ENCODE data around the gene PTPN1.

DNA sequence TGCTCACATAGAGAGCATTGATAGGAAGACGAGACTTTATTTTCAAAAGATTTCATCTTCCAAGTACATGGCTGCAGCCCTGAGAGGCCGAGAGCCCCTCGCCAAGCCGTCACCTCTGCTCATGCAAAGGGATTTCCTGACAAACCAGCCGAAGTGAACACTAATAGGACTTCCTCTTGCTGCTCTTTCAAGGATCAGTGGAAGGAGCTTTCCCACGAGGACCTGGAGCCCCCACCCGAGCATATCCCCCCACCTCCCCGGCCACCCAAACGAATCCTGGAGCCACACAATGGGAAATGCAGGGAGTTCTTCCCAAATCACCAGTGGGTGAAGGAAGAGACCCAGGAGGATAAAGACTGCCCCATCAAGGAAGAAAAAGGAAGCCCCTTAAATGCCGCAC lies 69.3 kb downstream of the PTPN1 start:
- no peak for TF ChIP-seq EZH2phosphoT487 (IDR thresholded peaks at IDR 0.05; ENCODE audit: unreplicated experiment)
- TF ChIP-seq, protein P1, sequence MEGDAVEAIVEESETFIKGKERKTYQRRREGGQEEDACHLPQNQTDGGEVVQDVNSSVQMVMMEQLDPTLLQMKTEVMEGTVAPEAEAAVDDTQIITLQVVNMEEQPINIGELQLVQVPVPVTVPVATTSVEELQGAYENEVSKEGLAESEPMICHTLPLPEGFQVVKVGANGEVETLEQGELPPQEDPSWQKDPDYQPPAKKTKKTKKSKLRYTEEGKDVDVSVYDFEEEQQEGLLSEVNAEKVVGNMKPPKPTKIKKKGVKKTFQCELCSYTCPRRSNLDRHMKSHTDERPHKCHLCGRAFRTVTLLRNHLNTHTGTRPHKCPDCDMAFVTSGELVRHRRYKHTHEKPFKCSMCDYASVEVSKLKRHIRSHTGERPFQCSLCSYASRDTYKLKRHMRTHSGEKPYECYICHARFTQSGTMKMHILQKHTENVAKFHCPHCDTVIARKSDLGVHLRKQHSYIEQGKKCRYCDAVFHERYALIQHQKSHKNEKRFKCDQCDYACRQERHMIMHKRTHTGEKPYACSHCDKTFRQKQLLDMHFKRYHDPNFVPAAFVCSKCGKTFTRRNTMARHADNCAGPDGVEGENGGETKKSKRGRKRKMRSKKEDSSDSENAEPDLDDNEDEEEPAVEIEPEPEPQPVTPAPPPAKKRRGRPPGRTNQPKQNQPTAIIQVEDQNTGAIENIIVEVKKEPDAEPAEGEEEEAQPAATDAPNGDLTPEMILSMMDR (conservative IDR thresholded peaks at IDR 0.05; ENCODE audit: low read depth in 2 of 2) = no peak
- no peak for TF ChIP-seq EZH2 (IDR thresholded peaks at IDR 0.05; ENCODE audit: low read depth, unreplicated experiment)
- TF ChIP-seq CREB1 (CRISPR knock-in tag; IDR thresholded peaks at IDR 0.05; ENCODE audit: low read depth) = no peak
- TF ChIP-seq, protein P2, sequence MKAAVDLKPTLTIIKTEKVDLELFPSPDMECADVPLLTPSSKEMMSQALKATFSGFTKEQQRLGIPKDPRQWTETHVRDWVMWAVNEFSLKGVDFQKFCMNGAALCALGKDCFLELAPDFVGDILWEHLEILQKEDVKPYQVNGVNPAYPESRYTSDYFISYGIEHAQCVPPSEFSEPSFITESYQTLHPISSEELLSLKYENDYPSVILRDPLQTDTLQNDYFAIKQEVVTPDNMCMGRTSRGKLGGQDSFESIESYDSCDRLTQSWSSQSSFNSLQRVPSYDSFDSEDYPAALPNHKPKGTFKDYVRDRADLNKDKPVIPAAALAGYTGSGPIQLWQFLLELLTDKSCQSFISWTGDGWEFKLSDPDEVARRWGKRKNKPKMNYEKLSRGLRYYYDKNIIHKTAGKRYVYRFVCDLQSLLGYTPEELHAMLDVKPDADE (IDR thresholded peaks at IDR 0.05) = no peak
- TF ChIP-seq POLR2AphosphoS5 (IDR thresholded peaks at IDR 0.05; ENCODE audit: low read depth) = no peak
- TF ChIP-seq, protein P3, sequence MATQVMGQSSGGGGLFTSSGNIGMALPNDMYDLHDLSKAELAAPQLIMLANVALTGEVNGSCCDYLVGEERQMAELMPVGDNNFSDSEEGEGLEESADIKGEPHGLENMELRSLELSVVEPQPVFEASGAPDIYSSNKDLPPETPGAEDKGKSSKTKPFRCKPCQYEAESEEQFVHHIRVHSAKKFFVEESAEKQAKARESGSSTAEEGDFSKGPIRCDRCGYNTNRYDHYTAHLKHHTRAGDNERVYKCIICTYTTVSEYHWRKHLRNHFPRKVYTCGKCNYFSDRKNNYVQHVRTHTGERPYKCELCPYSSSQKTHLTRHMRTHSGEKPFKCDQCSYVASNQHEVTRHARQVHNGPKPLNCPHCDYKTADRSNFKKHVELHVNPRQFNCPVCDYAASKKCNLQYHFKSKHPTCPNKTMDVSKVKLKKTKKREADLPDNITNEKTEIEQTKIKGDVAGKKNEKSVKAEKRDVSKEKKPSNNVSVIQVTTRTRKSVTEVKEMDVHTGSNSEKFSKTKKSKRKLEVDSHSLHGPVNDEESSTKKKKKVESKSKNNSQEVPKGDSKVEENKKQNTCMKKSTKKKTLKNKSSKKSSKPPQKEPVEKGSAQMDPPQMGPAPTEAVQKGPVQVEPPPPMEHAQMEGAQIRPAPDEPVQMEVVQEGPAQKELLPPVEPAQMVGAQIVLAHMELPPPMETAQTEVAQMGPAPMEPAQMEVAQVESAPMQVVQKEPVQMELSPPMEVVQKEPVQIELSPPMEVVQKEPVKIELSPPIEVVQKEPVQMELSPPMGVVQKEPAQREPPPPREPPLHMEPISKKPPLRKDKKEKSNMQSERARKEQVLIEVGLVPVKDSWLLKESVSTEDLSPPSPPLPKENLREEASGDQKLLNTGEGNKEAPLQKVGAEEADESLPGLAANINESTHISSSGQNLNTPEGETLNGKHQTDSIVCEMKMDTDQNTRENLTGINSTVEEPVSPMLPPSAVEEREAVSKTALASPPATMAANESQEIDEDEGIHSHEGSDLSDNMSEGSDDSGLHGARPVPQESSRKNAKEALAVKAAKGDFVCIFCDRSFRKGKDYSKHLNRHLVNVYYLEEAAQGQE (IDR thresholded peaks at IDR 0.05; ENCODE audit: unreplicated experiment) = no peak
- TF ChIP-seq ZNF114 (CRISPR knock-in tag; IDR thresholded peaks at IDR 0.05) = no peak
- no peak for TF ChIP-seq JUNB (IDR thresholded peaks at IDR 0.05; ENCODE audit: unreplicated experiment)
- TF ChIP-seq NANOG (IDR thresholded peaks at IDR 0.05; ENCODE audit: borderline replicate concordance) = no peak
- no peak for TF ChIP-seq STAT1 (IDR thresholded peaks at IDR 0.05; ENCODE audit: unreplicated experiment)

All from GM23338 (cell line).